BE2C (cell line): ENCODE results near the gene SPINK1.

ENCODE experiments used
- DNase-seq: peaks from one replicate; pipeline ENCODE4 v3.0.0-alpha.2; 2020
- H3K27me3 ChIP-seq: fragments of 250-450 bp; sonication (Bioruptor Pico); 2 replicates; pipeline ENCODE4 v1.5.1; 2020; ENCODE audit warnings: mild to moderate bottlenecking
- H3K36me3 ChIP-seq: fragments of 250-450 bp; sonication (Bioruptor Pico); 2 replicates; pipeline ENCODE4 v1.5.1; 2020; ENCODE audit warnings: mild to moderate bottlenecking
- H3K4me1 ChIP-seq: fragments of 250-450 bp; sonication (Bioruptor Pico); 2 replicates; pipeline ENCODE4 v1.5.1; 2020
- H3K4me3 ChIP-seq: 2 replicates; pipeline ENCODE4 v1.5.1; 2011; ENCODE audit warnings: low read depth, low read length
- H3K9me3 ChIP-seq: fragments of 250-450 bp; sonication (Bioruptor Pico); 2 replicates; pipeline ENCODE4 v1.5.1; 2020
- TF ChIP-seq, protein P1 (sequence below): IDR thresholded peaks from 2 replicates; pipeline ENCODE4 v1.5.1; 2012; ENCODE audit warnings: mild to moderate bottlenecking, low read depth, low read length

The SPINK1 gene

DNA sequence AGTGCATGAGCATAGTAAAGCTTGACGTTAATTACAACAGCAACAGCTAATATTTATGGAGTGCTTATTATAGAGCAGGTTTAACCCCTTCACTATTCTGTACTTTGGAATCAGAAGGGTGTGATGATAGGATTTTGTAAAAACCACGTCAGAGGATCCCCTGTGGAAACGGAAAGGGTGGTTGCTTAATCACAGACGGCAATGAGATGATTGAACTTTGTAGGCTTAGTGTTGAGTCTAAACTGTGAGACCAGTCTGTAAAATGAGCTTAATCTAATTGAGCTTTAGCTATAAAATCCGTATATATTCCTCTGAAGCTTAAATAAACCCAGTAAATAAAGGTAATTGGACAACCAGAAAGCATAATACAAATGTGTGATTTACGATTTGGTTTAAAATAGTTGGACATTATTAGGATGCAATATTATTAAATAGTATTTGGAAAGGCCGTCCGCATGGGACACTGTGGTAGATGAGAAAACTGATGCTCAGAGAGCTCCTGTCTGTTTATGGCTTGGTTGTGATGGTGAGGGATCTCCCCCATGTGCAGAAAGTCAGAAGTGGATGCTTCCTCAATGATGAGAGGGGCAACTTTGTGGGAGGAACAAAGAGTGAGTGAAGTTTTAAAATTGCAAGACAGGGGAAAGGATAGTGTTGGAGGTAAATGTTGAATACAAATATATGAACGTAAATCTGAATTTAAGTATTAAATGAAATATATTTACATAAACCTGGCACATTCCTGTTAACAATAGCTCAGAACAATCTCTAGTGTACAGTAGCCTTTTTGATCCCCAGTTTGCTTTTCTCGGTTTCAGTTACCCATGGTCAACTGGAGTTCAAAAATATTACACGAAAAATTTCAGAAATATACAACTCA is 23.7 kb upstream of the SPINK1 start:
- TF ChIP-seq, protein P1, sequence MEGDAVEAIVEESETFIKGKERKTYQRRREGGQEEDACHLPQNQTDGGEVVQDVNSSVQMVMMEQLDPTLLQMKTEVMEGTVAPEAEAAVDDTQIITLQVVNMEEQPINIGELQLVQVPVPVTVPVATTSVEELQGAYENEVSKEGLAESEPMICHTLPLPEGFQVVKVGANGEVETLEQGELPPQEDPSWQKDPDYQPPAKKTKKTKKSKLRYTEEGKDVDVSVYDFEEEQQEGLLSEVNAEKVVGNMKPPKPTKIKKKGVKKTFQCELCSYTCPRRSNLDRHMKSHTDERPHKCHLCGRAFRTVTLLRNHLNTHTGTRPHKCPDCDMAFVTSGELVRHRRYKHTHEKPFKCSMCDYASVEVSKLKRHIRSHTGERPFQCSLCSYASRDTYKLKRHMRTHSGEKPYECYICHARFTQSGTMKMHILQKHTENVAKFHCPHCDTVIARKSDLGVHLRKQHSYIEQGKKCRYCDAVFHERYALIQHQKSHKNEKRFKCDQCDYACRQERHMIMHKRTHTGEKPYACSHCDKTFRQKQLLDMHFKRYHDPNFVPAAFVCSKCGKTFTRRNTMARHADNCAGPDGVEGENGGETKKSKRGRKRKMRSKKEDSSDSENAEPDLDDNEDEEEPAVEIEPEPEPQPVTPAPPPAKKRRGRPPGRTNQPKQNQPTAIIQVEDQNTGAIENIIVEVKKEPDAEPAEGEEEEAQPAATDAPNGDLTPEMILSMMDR: no peak
- no peak for DNase-seq
- no peak overlapping the region for H3K4me3 ChIP-seq
- peaks cover 26% of the 10 kb centered on the region for H3K27me3 ChIP-seq
- H3K9me3 ChIP-seq: no peaks in the 10 kb centered on the region
- H3K4me1 ChIP-seq: no peaks in the 10 kb centered on the region
- no peaks in the 10 kb centered on the region for H3K36me3 ChIP-seq

DNA sequence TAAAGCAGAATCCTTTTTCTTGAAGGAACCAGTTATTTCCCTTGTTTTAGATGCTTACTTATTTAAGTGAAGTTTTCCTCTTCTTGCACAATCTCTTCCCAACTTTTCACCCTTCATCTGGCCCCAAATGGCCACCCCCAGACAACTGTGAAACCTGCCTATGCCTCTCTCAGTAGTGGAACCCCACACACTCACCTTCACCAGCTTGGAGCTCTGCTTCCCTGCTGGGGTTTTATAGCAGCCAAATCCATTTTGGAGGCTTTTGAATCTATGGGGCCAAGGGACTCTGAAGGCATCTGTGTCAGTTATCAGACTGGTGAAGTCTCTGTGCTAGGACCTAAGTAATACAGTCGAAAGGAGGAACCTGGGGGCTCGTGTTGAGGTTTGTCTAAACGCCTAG is 22.9 kb upstream of the SPINK1 start:
- Histone ChIP-seq H3K4me3 (no peak overlapping the region), H3K27me3 (peaks cover 26% of the 10 kb centered on the region), H3K36me3 (no peaks in the 10 kb centered on the region), H3K4me1 (no peaks in the 10 kb centered on the region), H3K9me3 (no peaks in the 10 kb centered on the region)
- DNase-seq: no peak
- TF ChIP-seq, protein P1: no peak

DNA sequence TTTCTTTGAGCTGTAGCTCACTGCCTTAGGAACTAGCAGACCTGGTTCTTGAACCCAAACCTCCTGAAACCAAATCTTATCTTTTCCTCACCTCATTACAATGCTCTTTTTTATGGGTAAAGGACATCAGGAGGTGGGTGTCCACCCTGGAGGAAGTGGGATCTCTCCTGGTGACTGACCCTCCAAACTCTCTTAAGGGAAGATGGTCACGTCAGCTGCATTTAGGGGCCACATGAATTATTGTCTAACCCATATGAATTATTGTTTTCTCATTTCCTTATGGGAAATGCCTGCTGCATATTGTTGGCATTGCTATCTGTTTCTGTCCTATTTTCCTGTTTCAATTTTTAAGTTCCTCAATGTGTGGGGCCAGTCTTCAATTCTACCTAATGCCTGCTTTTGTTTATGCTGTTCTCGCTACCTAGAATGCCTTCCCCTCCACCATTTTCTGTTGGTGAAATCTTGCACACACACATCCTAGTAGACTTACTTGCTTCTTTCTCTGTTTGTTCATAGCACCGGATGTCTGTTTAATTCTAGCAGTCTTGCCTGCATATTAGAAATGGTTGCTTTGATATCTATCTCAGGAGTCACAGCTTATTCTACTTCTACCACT is 22.0 kb upstream of the SPINK1 start:
- no peaks in the 10 kb centered on the region for H3K4me1 ChIP-seq
- H3K27me3 ChIP-seq: peaks cover 32% of the 10 kb centered on the region
- H3K4me3 ChIP-seq: no peak overlapping the region
- no peak for DNase-seq
- H3K9me3 ChIP-seq: no peaks in the 10 kb centered on the region
- no peaks in the 10 kb centered on the region for H3K36me3 ChIP-seq
- TF ChIP-seq, protein P1: no peak

DNA sequence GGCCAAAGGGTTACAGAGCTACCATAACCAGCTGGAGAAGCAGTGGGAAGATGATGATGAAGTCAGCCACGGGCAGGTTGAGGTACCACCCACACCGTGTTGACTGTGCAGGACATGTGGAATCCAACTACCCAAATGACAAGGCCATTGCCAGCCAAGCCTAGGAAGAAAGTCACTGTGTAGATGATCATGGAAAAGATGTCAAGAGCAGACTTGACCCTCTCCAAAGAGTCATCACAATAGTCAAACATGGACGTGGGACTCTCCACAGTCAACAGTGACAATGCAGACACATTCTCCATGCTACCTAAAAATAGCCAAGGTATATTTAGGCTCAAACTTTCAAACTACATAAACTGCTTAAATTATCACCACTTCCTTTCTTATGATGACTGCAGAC is 20.9 kb upstream of the SPINK1 start:
- Histone ChIP-seq H3K36me3 (no peaks in the 10 kb centered on the region), H3K4me3 (no peak overlapping the region), H3K27me3 (peaks cover 31% of the 10 kb centered on the region), H3K9me3 (no peaks in the 10 kb centered on the region), H3K4me1 (no peaks in the 10 kb centered on the region)
- no peak for DNase-seq
- TF ChIP-seq, protein P1: no peak

DNA sequence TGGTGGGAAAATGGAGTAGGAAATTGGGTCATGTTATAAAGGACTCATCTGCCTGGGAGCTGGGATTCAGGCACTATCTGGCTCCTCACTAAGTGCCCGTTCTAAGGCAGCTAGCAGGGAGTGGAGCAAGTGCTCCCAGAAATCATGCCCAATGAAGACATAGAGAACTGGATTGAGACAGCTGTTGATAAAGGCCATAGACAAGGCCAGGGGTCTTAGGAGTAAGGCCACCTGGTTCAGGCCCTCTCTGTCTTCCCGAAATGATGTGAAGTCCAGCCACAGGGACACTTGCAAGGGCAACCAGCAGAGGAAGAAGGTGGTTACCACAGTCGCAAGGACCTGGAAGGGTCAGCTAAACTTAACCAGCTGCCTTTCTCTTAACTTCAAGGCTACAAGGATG is 20.1 kb upstream of the SPINK1 start:
- no peak for DNase-seq
- no peaks in the 10 kb centered on the region for H3K4me1 ChIP-seq
- H3K9me3 ChIP-seq: no peaks in the 10 kb centered on the region
- TF ChIP-seq, protein P1: no peak
- H3K27me3 ChIP-seq: peaks cover 33% of the 10 kb centered on the region
- H3K36me3 ChIP-seq: no peaks in the 10 kb centered on the region
- H3K4me3 ChIP-seq: no peak overlapping the region

DNA sequence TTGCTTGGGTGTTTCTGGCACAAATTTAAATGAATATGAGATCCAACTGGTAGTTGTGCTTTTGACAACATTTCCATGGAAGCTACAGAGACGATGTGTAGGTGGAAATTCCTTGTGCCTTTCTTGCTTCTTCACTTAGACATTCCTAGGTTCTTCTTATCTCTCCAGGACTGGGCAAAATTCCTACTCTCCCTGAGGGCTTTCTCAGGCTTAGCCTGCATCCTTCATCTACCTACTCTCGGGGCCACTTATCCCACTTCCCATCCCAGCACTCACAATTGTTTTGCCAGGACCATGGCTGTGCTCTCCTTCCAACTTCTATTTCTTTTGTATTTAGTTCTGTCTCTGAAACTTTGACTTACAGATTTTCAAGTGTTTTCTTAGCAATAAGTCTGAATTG is 17.8 kb upstream of the SPINK1 start:
- TF ChIP-seq, protein P1: no peak
- H3K4me1 ChIP-seq: no peaks in the 10 kb centered on the region
- no peak for DNase-seq

More for the DNA sequence above, 17.8 kb upstream of the SPINK1 start:
- H3K4me3 ChIP-seq: no peak overlapping the region
- H3K36me3 ChIP-seq: no peaks in the 10 kb centered on the region
- peaks cover 31% of the 10 kb centered on the region for H3K27me3 ChIP-seq
- H3K9me3 ChIP-seq: no peaks in the 10 kb centered on the region
